ENCODE data around the gene ARL3. TPM values are rescaled to one million over a fixed set of nuclear protein-coding genes. Genes with fewer than 3 reads are reported as not detected.

ARL3 gene
- total RNA-seq, 1 experiment from 2014 or later: 13.3 TPM

DNA sequence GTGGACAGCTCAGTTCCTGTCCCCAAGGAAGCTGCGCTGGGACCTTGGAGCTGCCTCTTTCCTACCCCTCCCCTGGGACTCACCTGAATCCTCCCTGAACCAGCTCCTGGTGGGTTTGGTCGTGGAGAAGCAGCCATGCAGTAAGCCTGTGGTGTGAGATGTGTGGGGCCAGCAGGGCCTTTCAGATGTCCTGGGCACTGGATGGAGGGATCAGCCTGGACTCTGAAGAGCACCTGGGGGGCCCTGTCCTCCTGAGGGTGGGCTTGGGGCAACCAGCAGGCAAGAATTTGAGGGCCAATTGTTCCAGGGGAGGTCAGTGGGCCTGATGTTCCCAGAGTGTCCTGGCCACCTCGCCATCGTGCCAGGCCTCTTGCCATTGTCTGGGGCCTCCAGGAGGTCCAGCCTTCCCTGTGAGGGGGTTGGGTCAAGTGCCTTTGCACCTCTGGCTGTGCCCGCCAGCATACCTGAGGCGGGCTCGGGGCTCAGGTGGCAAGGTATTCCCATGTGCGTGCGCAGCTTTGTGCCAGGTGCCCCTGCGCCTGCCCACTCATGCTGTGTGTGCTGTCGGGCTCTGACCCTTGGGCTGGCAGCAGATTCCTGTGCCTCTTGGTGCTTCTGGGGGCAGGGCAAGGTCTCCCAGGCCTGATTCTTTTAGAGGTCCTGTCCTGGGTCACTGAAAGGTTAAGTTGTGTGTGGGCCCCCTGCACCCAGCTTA, 62.6 kb downstream of the ARL3 start:
- DNase-seq (ENCODE audit: low read depth, low spot score): no peak
- POLR2A ChIA-PET: no interaction called here
- H3K4me3 ChIP-seq (replicated peaks in 1 of 2; ENCODE audit: low read depth in 1 of 2, low read length in 2 of 2): no peak overlapping the region
- ATAC-seq: no peak
- BruUV-seq (replicated peaks): no TSS peak
- H2AFZ ChIP-seq (ENCODE audit: low read depth, low read length, poor library complexity, severe bottlenecking): no peak overlapping the region
- RAD21 ChIA-PET (ENCODE audit: low non-redundant PET in 1 of 2, low total read pairs in 2 of 2, uncharacterized antibody in 2 of 2, unreplicated experiment in 2 of 2): no interaction called here
- no peaks in the 10 kb centered on the region for H3K9me3 ChIP-seq (ENCODE audit: control insufficient read depth in 1 of 2, insufficient read depth in 1 of 2, low read depth in 1 of 2, low read length in 2 of 2)
- peaks cover 77% of the 10 kb centered on the region for H3K79me2 ChIP-seq (ENCODE audit: insufficient read depth, low read length)
- H3K4me1 ChIP-seq (ENCODE audit: control insufficient read depth in 1 of 2, insufficient read depth in 2 of 2, low read length in 2 of 2): peaks cover 7 to 16% of the 10 kb centered on the region in 2 experiments
- H4K20me1 ChIP-seq (ENCODE audit: insufficient read depth): no peaks in the 10 kb centered on the region; the same call in 1 of the 2 replicates
- no peaks in the 10 kb centered on the region for H3K9me2 ChIP-seq (ENCODE audit: insufficient read depth)
- no peak for TF ChIP-seq POLR2AphosphoS5 (IDR thresholded peaks at IDR 0.05; ENCODE audit: low read depth, low read length)
- TF ChIP-seq, protein P1, sequence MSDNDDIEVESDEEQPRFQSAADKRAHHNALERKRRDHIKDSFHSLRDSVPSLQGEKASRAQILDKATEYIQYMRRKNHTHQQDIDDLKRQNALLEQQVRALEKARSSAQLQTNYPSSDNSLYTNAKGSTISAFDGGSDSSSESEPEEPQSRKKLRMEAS (IDR thresholded peaks at IDR 0.05): no peak
- TF ChIP-seq, protein P2, sequence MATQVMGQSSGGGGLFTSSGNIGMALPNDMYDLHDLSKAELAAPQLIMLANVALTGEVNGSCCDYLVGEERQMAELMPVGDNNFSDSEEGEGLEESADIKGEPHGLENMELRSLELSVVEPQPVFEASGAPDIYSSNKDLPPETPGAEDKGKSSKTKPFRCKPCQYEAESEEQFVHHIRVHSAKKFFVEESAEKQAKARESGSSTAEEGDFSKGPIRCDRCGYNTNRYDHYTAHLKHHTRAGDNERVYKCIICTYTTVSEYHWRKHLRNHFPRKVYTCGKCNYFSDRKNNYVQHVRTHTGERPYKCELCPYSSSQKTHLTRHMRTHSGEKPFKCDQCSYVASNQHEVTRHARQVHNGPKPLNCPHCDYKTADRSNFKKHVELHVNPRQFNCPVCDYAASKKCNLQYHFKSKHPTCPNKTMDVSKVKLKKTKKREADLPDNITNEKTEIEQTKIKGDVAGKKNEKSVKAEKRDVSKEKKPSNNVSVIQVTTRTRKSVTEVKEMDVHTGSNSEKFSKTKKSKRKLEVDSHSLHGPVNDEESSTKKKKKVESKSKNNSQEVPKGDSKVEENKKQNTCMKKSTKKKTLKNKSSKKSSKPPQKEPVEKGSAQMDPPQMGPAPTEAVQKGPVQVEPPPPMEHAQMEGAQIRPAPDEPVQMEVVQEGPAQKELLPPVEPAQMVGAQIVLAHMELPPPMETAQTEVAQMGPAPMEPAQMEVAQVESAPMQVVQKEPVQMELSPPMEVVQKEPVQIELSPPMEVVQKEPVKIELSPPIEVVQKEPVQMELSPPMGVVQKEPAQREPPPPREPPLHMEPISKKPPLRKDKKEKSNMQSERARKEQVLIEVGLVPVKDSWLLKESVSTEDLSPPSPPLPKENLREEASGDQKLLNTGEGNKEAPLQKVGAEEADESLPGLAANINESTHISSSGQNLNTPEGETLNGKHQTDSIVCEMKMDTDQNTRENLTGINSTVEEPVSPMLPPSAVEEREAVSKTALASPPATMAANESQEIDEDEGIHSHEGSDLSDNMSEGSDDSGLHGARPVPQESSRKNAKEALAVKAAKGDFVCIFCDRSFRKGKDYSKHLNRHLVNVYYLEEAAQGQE (IDR thresholded peaks at IDR 0.05; ENCODE audit: low read depth): no peak
- no peak for TF ChIP-seq CEBPB (IDR thresholded peaks at IDR 0.05; ENCODE audit: low read depth)
- TF ChIP-seq, protein P3, sequence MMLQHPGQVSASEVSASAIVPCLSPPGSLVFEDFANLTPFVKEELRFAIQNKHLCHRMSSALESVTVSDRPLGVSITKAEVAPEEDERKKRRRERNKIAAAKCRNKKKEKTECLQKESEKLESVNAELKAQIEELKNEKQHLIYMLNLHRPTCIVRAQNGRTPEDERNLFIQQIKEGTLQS (IDR thresholded peaks at IDR 0.05): no peak
- no peak for TF ChIP-seq ZFX (IDR thresholded peaks at IDR 0.05)
- no peak for TF ChIP-seq ELF1 (IDR thresholded peaks at IDR 0.05; ENCODE audit: borderline replicate concordance, low read depth)
- TF ChIP-seq, protein P4, sequence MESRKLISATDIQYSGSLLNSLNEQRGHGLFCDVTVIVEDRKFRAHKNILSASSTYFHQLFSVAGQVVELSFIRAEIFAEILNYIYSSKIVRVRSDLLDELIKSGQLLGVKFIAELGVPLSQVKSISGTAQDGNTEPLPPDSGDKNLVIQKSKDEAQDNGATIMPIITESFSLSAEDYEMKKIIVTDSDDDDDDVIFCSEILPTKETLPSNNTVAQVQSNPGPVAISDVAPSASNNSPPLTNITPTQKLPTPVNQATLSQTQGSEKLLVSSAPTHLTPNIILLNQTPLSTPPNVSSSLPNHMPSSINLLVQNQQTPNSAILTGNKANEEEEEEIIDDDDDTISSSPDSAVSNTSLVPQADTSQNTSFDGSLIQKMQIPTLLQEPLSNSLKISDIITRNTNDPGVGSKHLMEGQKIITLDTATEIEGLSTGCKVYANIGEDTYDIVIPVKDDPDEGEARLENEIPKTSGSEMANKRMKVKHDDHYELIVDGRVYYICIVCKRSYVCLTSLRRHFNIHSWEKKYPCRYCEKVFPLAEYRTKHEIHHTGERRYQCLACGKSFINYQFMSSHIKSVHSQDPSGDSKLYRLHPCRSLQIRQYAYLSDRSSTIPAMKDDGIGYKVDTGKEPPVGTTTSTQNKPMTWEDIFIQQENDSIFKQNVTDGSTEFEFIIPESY (IDR thresholded peaks at IDR 0.05; ENCODE audit: extremely low read depth, insufficient replicate concordance, low read length): no peak
- no peak overlapping the region for H3K27ac ChIP-seq (ENCODE audit: low read depth, low read length)
- CTCF ChIA-PET: no interaction called here
- no peaks in the 10 kb centered on the region for H3K27me3 ChIP-seq (ENCODE audit: insufficient read depth, low read length)
- intact Hi-C loops (cut with micrococcal nuclease): no loop called here
- no peak overlapping the region for H3K9ac ChIP-seq (ENCODE audit: low read length)
- H3K4me2 ChIP-seq (ENCODE audit: low read length): no peak overlapping the region
- H3K36me3 ChIP-seq (ENCODE audit: control insufficient read depth in 1 of 2, insufficient read depth in 2 of 2, low read length in 2 of 2): peaks cover 5 to 32% of the 10 kb centered on the region in 2 experiments; a peak in 3 of 4 replicates

Data from HCT116 (cell line).